Measurements from ENCODE around the gene GHRL. TPM values are rescaled to one million over a fixed set of nuclear protein-coding genes. Genes with fewer than 3 reads are reported as not detected.

The GHRL gene
- total RNA-seq, 1 experiment from 2014 or later, result not detected

DNA sequence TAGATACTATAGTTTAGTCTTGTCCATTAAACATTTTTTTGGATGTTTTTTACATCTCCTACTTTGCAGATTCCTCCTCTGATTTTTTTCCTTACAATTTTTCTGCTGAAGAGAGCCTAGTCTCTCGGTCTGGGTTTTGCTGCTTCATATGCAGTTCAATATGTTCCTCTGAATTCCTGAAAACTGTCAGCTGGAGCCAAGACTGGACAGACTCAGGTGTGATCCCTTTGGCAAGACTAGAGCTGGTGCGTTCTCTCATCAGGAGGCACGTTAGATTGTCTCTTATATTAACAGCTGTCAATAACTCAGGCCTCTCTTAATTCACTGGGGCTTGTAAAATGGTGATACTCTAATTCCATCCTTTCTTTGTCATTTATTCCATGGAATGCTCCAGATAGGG lies 13.4 kb upstream of the GHRL start:
- intact Hi-C loops (cut with micrococcal nuclease), result no loop called here
- TF ChIP-seq CEBPB (IDR thresholded peaks at IDR 0.05; ENCODE audit: low read depth), result no peak
- TF ChIP-seq, protein P1, sequence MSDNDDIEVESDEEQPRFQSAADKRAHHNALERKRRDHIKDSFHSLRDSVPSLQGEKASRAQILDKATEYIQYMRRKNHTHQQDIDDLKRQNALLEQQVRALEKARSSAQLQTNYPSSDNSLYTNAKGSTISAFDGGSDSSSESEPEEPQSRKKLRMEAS (IDR thresholded peaks at IDR 0.05), result no peak
- TF ChIP-seq TCF7L2 (IDR thresholded peaks at IDR 0.05; ENCODE audit: borderline replicate concordance, extremely low read depth, insufficient read depth, insufficient read length), result no peak
- TF ChIP-seq JUND (IDR thresholded peaks at IDR 0.05), result no peak
- TF ChIP-seq EZH2 (IDR thresholded peaks at IDR 0.05), result no peak
- TF ChIP-seq RAD21 (IDR thresholded peaks at IDR 0.05; ENCODE audit: low read depth), result no peak
- TF ChIP-seq, protein P2, sequence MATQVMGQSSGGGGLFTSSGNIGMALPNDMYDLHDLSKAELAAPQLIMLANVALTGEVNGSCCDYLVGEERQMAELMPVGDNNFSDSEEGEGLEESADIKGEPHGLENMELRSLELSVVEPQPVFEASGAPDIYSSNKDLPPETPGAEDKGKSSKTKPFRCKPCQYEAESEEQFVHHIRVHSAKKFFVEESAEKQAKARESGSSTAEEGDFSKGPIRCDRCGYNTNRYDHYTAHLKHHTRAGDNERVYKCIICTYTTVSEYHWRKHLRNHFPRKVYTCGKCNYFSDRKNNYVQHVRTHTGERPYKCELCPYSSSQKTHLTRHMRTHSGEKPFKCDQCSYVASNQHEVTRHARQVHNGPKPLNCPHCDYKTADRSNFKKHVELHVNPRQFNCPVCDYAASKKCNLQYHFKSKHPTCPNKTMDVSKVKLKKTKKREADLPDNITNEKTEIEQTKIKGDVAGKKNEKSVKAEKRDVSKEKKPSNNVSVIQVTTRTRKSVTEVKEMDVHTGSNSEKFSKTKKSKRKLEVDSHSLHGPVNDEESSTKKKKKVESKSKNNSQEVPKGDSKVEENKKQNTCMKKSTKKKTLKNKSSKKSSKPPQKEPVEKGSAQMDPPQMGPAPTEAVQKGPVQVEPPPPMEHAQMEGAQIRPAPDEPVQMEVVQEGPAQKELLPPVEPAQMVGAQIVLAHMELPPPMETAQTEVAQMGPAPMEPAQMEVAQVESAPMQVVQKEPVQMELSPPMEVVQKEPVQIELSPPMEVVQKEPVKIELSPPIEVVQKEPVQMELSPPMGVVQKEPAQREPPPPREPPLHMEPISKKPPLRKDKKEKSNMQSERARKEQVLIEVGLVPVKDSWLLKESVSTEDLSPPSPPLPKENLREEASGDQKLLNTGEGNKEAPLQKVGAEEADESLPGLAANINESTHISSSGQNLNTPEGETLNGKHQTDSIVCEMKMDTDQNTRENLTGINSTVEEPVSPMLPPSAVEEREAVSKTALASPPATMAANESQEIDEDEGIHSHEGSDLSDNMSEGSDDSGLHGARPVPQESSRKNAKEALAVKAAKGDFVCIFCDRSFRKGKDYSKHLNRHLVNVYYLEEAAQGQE (IDR thresholded peaks at IDR 0.05; ENCODE audit: low read depth), result no peak
- TF ChIP-seq CBX3 (IDR thresholded peaks at IDR 0.05; ENCODE audit: low read depth), result no peak
- no peak for TF ChIP-seq ELF1 (IDR thresholded peaks at IDR 0.05; ENCODE audit: borderline replicate concordance, low read depth)
- H3K4me2 ChIP-seq (ENCODE audit: low read length), result no peak overlapping the region
- ChIA-PET RAD21 (ENCODE audit: low non-redundant PET in 1 of 2, low total read pairs in 2 of 2, uncharacterized antibody in 2 of 2, unreplicated experiment in 2 of 2) (no interaction called here), CTCF (no interaction called here), POLR2A (no interaction called here)
- H3K36me3 ChIP-seq (ENCODE audit: control insufficient read depth in 1 of 2, insufficient read depth in 2 of 2, low read length in 2 of 2), result peaks cover 48 to 60% of the 10 kb centered on the region in 2 experiments
- no peak overlapping the region for H2AFZ ChIP-seq (ENCODE audit: low read depth, low read length, poor library complexity, severe bottlenecking)
- H3K4me1 ChIP-seq (ENCODE audit: control insufficient read depth in 1 of 2, insufficient read depth in 2 of 2, low read length in 2 of 2), result no peaks in the 10 kb centered on the region
- no peak overlapping the region for H3K9ac ChIP-seq (ENCODE audit: low read length)
- H3K79me2 ChIP-seq (ENCODE audit: insufficient read depth, low read length), result no peaks in the 10 kb centered on the region; the same call in 1 of the 2 replicates
- no peak overlapping the region for H3K27ac ChIP-seq (ENCODE audit: low read depth, low read length)
- DNase-seq (ENCODE audit: low read depth, low spot score) (no peak), ATAC-seq (no peak)
- H3K9me2 ChIP-seq (ENCODE audit: insufficient read depth), result no peaks in the 10 kb centered on the region
- no peaks in the 10 kb centered on the region for H3K9me3 ChIP-seq (ENCODE audit: control insufficient read depth in 1 of 2, insufficient read depth in 1 of 2, low read depth in 1 of 2, low read length in 2 of 2)
- no peak overlapping the region for H3K4me3 ChIP-seq (replicated peaks in 1 of 2; ENCODE audit: low read depth in 1 of 2, low read length in 2 of 2)
- no peaks in the 10 kb centered on the region for H4K20me1 ChIP-seq (ENCODE audit: insufficient read depth)
- no peaks in the 10 kb centered on the region for H3K27me3 ChIP-seq (ENCODE audit: insufficient read depth, low read length)
- no TSS peak for BruUV-seq (replicated peaks)

Measured in HCT116 (cell line).